Type B pancreatic cell (in vitro differentiated cells): ENCODE results near the gene SYTL1. TPM values are rescaled to one million over a fixed set of nuclear protein-coding genes. Genes with fewer than 3 reads are reported as not detected.
A peak's percentile ranks its signal among the peaks of the same experiment; 100 is the strongest.

Experiments
- DNase-seq: peaks from one replicate; pipeline ENCODE4 v3.0.0; 2021; ENCODE audit warnings: mixed read lengths; ENCODE audit not compliant: unreplicated experiment; ENCODE audit errors: extremely low spot score
- H3K27ac Mint-ChIP-seq: 2 replicates; pipeline ENCODE4 v1.8.0; 2021; ENCODE audit warnings: mild to moderate bottlenecking, mixed read lengths
- H3K27me3 Mint-ChIP-seq: 2 replicates; pipeline ENCODE4 v1.8.0; 2021; ENCODE audit warnings: mixed read lengths
- H3K36me3 Mint-ChIP-seq: 2 replicates; pipeline ENCODE4 v1.8.0; 2021; ENCODE audit warnings: mixed read lengths
- H3K4me1 Mint-ChIP-seq: one replicate; pipeline ENCODE4 v1.8.0; 2021; ENCODE audit warnings: mixed read lengths; ENCODE audit not compliant: unreplicated experiment
- H3K4me3 Mint-ChIP-seq: 2 replicates; pipeline ENCODE4 v1.8.0; 2021; ENCODE audit warnings: mild to moderate bottlenecking, mixed read lengths
- H3K9me3 Mint-ChIP-seq: 2 replicates; pipeline ENCODE4 v1.8.0; 2021; ENCODE audit warnings: mixed read lengths
- CTCF ChIP-seq: fragments of 200-600 bp; sonication (generic); conservative IDR thresholded peaks from 2 replicates; pipeline ENCODE4 v1.5.0; 2021; ENCODE audit warnings: antibody characterized with exemption, mild to moderate bottlenecking
- long read RNA-seq: library from polyadenylated mRNA; unstranded; transcript quantifications from one replicate; pipeline ENCODE4 v2.0.0, GENCODE V29; 2020
- total RNA-seq: library from RNA; stranded (reverse); gene quantifications from 2 replicates; pipeline ENCODE4 v1.2.1, GENCODE V29; 2021; ENCODE audit warnings: low replicate concordance

The SYTL1 gene
- 37.2 and 105 TPM in 2 replicates for total RNA-seq
- long read RNA-seq, transcript SYTL1-210 (15 exons, 1,878 nt), result major isoform, 6 of 16 reads
- long read RNA-seq, partial matches to known transcripts, result 3 of 16 reads
- long read RNA-seq, other reads (novel, unspliced or antisense), result 3 of 16 reads

DNA sequence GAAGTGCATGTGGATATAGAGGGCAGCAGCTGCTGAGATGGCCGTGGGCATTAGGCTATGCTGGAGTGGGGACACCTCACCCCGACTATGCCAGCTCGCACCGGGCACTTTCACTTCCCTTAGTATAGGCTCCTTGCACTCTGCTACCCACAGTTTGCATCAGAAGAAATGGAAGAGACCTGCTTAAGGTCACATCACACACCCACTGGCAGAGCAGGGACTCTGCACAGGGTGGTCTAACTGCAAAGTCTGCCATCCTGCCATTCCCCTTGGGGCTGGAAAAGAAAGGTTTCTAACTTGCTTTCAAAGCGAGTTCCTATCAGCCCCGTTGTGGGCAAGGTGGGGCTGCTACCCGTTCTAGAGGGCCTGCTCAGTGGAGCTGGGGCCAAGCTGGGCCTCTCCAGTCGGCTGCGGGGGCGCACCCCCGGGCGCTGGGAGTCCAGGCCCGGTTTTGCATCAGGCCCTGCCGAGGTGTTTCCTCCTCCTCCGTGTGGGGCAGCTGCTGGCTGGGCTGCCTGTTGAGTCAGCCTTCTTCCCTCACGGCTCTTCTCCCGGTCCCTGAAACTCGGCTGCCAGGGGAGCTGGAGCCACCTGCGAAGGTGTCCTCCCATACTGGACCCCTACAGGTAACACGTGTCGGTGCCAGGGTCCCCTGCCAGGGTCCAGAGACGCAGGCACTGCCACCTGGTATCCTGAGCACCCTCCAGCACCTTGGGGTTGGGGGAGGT is at the start of gene SYTL1:
TSS of gene SYTL1 (plus strand) at position 498 of the 728 bp plus-strand sequence. CDS start 3,313 bp downstream, outside the sequence.
- no peak for TF ChIP-seq CTCF
- no peak for DNase-seq
- Mint-ChIP-seq H3K36me3 (peaks cover 2% of the 10 kb centered on the region), H3K27me3 (no peaks in the 10 kb centered on the region), H3K4me3 (peak within 1 kb of the TSS; percentile 89), H3K9me3 (no peaks in the 10 kb centered on the region), H3K4me1 (peaks cover 30% of the 10 kb centered on the region), H3K27ac (peak within 1 kb of the TSS; percentile 89)

DNA sequence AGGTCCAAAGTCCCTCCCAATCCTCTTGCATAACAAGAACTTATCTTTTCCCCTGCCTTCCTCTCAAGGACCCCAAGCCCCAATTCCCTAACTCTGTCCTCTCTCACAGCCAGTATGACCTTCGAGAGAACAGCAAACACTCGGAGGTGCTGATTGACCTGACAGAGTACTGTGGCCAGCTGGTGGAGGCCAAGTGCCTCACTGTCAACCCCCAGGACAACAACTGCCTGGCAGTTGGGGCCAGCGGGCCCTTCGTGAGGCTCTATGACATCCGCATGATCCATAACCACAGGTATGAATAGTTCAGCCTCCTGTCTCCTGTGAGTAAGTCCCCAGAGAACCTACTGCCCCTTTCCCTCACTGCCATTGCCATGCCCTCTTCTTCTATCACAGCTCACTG is 49.7 kb upstream of the SYTL1 start:
- Mint-ChIP-seq H3K27me3 (no peaks in the 10 kb centered on the region), H3K36me3 (peaks cover 13% of the 10 kb centered on the region), H3K4me3 (no peak overlapping the region), H3K9me3 (no peaks in the 10 kb centered on the region), H3K4me1 (no peaks in the 10 kb centered on the region), H3K27ac (peak overlapping the region; percentile 36)
- DNase-seq, result no peak
- no peak for TF ChIP-seq CTCF

- peaks cover under 1% of the 10 kb centered on the region for H3K4me1 Mint-ChIP-seq
- DNase-seq, result no peak
- H3K9me3 Mint-ChIP-seq, result no peaks in the 10 kb centered on the region
- H3K27me3 Mint-ChIP-seq, result no peaks in the 10 kb centered on the region
- TF ChIP-seq CTCF, result no peak
- H3K36me3 Mint-ChIP-seq, result peaks cover 6% of the 10 kb centered on the region
- no peak overlapping the region for H3K4me3 Mint-ChIP-seq
- H3K27ac Mint-ChIP-seq, result no peak overlapping the region
Measured at GRCh38 chr1:27293915-27294314, 47.9 kb upstream of the SYTL1 start.

GRCh38 chr1:27296773-27297291 is 45.0 kb upstream of the SYTL1 start:
- peaks cover 23% of the 10 kb centered on the region for H3K4me1 Mint-ChIP-seq

GRCh38 chr1:27297903-27298302 is 43.9 kb upstream of the SYTL1 start:
- H3K4me3 Mint-ChIP-seq, result no peak overlapping the region
- TF ChIP-seq CTCF, result no peak
- H3K27me3 Mint-ChIP-seq, result no peaks in the 10 kb centered on the region
- peaks cover 6% of the 10 kb centered on the region for H3K36me3 Mint-ChIP-seq
- peaks cover 23% of the 10 kb centered on the region for H3K4me1 Mint-ChIP-seq
- H3K27ac Mint-ChIP-seq, result peak overlapping the region; percentile 77
- no peak for DNase-seq
- H3K9me3 Mint-ChIP-seq, result no peaks in the 10 kb centered on the region

More at GRCh38 chr1:27296773-27297291, 45.0 kb upstream of the SYTL1 start:
- peak; percentile 82 for DNase-seq
- Mint-ChIP-seq H3K27me3 (no peaks in the 10 kb centered on the region), H3K9me3 (no peaks in the 10 kb centered on the region), H3K36me3 (peaks cover 6% of the 10 kb centered on the region), H3K27ac (no peak overlapping the region), H3K4me3 (no peak overlapping the region)
- TF ChIP-seq CTCF, result peak; percentile 78
